ENCODE results near the gene GOLGA3. TPM values are rescaled to one million over a fixed set of nuclear protein-coding genes. Genes with fewer than 3 reads are reported as not detected.

The GOLGA3 gene
- total and polyA plus RNA-seq, 2 donors (not counting 1 experiment from before 2014, with no cell fraction given), result 32.7 to 66.0 TPM

DNA sequence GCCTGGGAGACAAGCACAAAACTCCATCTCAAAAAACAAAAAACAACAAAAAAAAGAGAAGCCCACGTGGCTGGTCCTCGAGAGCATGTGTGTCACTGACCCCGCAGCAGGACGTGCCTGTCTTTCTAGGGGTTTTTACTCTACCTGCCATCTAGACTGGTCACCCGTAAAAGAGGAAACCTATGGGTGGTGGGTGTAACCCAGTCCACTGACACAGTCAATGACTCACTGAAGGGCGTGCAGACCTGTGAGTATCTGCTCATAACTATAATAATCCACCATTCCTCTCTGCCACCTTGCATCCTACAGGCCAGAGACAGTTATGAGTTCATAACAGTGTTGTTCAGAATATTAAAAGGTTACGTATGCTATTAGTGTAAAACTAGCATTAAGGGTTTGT lies 4.6 kb downstream of the GOLGA3 start:
- no peak for TF ChIP-seq CTCF (IDR thresholded peaks at IDR 0.05)
- no peak overlapping the region for H3K9ac ChIP-seq (ENCODE audit: low read length)
- no CpG with 5 or more reads among the region's 7 CpGs for WGBS (ENCODE audit: insufficient coverage)
- H3K79me2 ChIP-seq (ENCODE audit: control insufficient read depth, insufficient read depth, low read length), result peaks cover 76% of the 10 kb centered on the region
- H3K36me3 ChIP-seq (replicated peaks in 1 of 2; ENCODE audit: control extremely low read depth in 1 of 2, control insufficient read depth in 1 of 2, extremely low read depth in 1 of 2, insufficient read depth in 2 of 2, low read length in 1 of 2), result peaks cover 0 to 50% of the 10 kb centered on the region in 2 experiments
- no peak overlapping the region for H3K4me2 ChIP-seq (replicated peaks; ENCODE audit: low read depth, low read length, poor library complexity, severe bottlenecking)
- no peak overlapping the region for H2AFZ ChIP-seq (ENCODE audit: insufficient read depth, low read depth, low read length, poor library complexity, severe bottlenecking)
- Mint-ChIP-seq H3K4me1 (peaks cover 63% of the 10 kb centered on the region), H3K9me3 (ENCODE audit: insufficient read depth) (no peaks in the 10 kb centered on the region), H3K27me3 (no peaks in the 10 kb centered on the region), H3K4me3 (no peak overlapping the region), H3K27ac (peak overlapping the region; percentile 32)
- H4K20me1 ChIP-seq (ENCODE audit: control insufficient read depth, insufficient read depth, low read length, poor library complexity, severe bottlenecking), result peaks cover 38% of the 10 kb centered on the region
- DNase-seq, result no peak
- peak overlapping the region in 1 of 2 donors; percentile 46 for H3K27ac ChIP-seq (ENCODE audit: low read length in 2 of 2)
- intact Hi-C loops (cut with micrococcal nuclease), result no loop called here
- peaks cover 0 to 8% (median 0%) of the 10 kb centered on the region in 3 donors for H3K9me3 ChIP-seq (ENCODE audit: control extremely low read depth in 1 of 3, control insufficient read depth in 2 of 3, insufficient read depth in 1 of 3, low read length in 2 of 3)
- ChIA-PET POLR2A (no interaction called here), CTCF (no interaction called here)
- H3K4me3 ChIP-seq (ENCODE audit: control extremely low read depth in 1 of 5, extremely low read depth in 1 of 5, insufficient read depth in 1 of 5, low read depth in 2 of 5, low read length in 4 of 5), result no peak overlapping the region
- H3K4me1 ChIP-seq (ENCODE audit: control insufficient read depth in 2 of 2, insufficient read depth in 2 of 2, low read length in 2 of 2), result peaks cover 34 to 48% of the 10 kb centered on the region in 2 donors
- no peak for ATAC-seq (ENCODE audit: low read depth)
- no peaks in the 10 kb centered on the region for H3K27me3 ChIP-seq (replicated peaks in 1 of 4; ENCODE audit: control extremely low read depth in 1 of 4, control insufficient read depth in 3 of 4, insufficient read depth in 4 of 4, low read length in 3 of 4)

DNA sequence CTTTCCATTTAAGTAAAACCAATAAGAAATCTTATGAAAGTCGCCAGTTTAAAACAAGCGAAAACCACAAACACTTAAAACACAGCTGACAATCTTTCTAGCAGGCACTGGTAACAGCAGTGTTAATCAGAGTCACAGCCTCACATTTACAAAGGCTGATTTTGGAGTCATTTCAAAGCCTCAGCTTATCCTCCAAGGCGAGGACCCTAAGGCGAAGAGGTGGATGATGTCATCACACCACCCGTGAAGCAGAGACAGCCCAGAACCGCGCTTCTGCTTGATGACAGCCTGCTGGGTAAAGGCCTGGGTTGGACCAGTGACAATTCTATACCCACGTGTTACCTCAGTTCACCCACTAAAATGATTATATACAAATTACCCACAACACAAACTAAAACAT lies 10.1 kb downstream of the GOLGA3 start:
- Mint-ChIP-seq H3K9me3 (ENCODE audit: insufficient read depth) (no peaks in the 10 kb centered on the region), H3K4me1 (peaks cover 38% of the 10 kb centered on the region), H3K27ac (peak overlapping the region; percentile 96), H3K27me3 (no peaks in the 10 kb centered on the region), H3K4me3 (peak overlapping the region; percentile 32)
- Histone ChIP-seq H3K9ac (ENCODE audit: low read length) (no peak overlapping the region), H3K79me2 (ENCODE audit: control insufficient read depth, insufficient read depth, low read length) (peaks cover 57% of the 10 kb centered on the region), H3K4me2 (replicated peaks; ENCODE audit: low read depth, low read length, poor library complexity, severe bottlenecking) (peak overlapping the region; percentile 38), H3K9me3 (ENCODE audit: control extremely low read depth in 1 of 3, control insufficient read depth in 2 of 3, insufficient read depth in 1 of 3, low read length in 2 of 3) (peaks cover 0 to 10% (median 0%) of the 10 kb centered on the region in 3 donors), H3K4me3 (ENCODE audit: control extremely low read depth in 1 of 5, extremely low read depth in 1 of 5, insufficient read depth in 1 of 5, low read depth in 2 of 5, low read length in 4 of 5) (no peak overlapping the region), H3K4me1 (ENCODE audit: control insufficient read depth in 2 of 2, insufficient read depth in 2 of 2, low read length in 2 of 2) (peaks cover 15 to 31% of the 10 kb centered on the region in 2 donors), H3K36me3 (replicated peaks in 1 of 2; ENCODE audit: control extremely low read depth in 1 of 2, control insufficient read depth in 1 of 2, extremely low read depth in 1 of 2, insufficient read depth in 2 of 2, low read length in 1 of 2) (peaks cover 2 to 50% of the 10 kb centered on the region in 2 experiments), H4K20me1 (ENCODE audit: control insufficient read depth, insufficient read depth, low read length, poor library complexity, severe bottlenecking) (no peaks in the 10 kb centered on the region), H2AFZ (ENCODE audit: insufficient read depth, low read depth, low read length, poor library complexity, severe bottlenecking) (no peak overlapping the region), H3K27me3 (replicated peaks in 1 of 4; ENCODE audit: control extremely low read depth in 1 of 4, control insufficient read depth in 3 of 4, insufficient read depth in 4 of 4, low read length in 3 of 4) (no peaks in the 10 kb centered on the region), H3K27ac (ENCODE audit: low read length in 2 of 2) (peak overlapping the region in 1 of 2 donors; percentile 85)
- whole genome bisulfite sequencing (ENCODE audit: insufficient coverage), result 85% methylated on average over 6 of the region's 8 CpGs
- ChIA-PET CTCF (interaction anchor here (1.1 kb wide), 1 partner anchor 9 kb away, joined by 5 read pairs; no protein-coding TSS in a partner anchor), POLR2A (interaction anchor here (1.3 to 2.1 kb wide), 3 partner anchors 46 to 312 kb away, joined by 3 to 12 read pairs (median 3); partner anchors contain the start of genes ZNF10 and ZNF891)
- intact Hi-C loops (cut with micrococcal nuclease), result no loop called here
- DNase-seq (no peak), ATAC-seq (ENCODE audit: low read depth) (no peak)
- TF ChIP-seq CTCF (IDR thresholded peaks at IDR 0.05) (no peak), EZH2 (IDR thresholded peaks at IDR 0.05; ENCODE audit: borderline replicate concordance, insufficient read depth, low read depth, low read length, poor library complexity, severe bottlenecking) (no peak)

Measured in B cell (primary cell).